ENCODE results near the gene KRTAP10-4. TPM values are rescaled to one million over a fixed set of nuclear protein-coding genes. Genes with fewer than 3 reads are reported as not detected.

KRTAP10-4 gene
- total RNA-seq, 1 experiment from 2014 or later, result not detected

DNA sequence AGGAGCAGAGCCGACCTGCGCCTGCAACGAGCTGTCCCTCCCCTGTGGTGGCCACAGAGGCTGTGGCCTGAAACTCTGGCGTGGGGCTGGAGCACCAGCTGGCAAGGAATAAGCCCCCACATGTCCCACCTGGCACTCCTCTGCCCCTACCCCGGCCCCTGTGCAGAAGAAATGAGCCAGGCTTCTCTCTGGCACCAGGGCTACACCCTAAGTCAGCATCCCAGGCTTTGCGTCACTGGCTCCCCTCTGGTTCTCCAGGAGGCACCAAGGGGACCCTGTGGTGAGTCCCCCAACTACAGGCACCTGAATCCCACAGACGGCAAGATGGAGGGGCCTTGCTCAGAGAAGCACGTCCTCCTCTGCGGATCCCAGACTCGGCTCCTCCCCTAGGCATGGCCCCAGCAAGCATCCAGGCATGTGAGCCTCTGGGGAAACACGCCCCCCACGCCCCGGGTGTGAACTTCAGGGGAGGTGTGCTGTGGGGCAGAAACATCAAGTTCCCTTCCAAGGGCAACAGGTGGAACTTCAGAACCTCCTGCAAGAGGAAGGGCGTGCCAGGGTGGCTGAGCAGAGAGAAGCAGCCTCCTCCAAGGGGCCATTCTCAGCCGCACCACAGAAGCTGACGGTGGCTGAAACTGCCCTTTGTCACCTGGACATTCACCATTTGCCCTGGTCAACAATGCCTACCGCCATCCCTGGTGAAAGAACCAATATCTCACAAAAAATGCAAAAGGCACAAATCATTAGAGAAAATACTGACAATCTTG is 29.8 kb downstream of the KRTAP10-4 start:
- Histone ChIP-seq H3K4me2 (ENCODE audit: low read length) (no peak overlapping the region), H3K9ac (ENCODE audit: low read length) (no peak overlapping the region), H3K27me3 (ENCODE audit: insufficient read depth, low read length) (peaks cover 11% of the 10 kb centered on the region; the same call in 1 of the 2 replicates), H4K20me1 (ENCODE audit: insufficient read depth) (no peaks in the 10 kb centered on the region), H3K79me2 (ENCODE audit: insufficient read depth, low read length) (no peaks in the 10 kb centered on the region), H3K9me2 (ENCODE audit: insufficient read depth) (no peaks in the 10 kb centered on the region), H2AFZ (ENCODE audit: low read depth, low read length, poor library complexity, severe bottlenecking) (no peak overlapping the region), H3K4me1 (ENCODE audit: control insufficient read depth in 1 of 2, insufficient read depth in 2 of 2, low read length in 2 of 2) (no peaks in the 10 kb centered on the region; a peak in 1 of 4 replicates), H3K9me3 (ENCODE audit: control insufficient read depth in 1 of 2, insufficient read depth in 1 of 2, low read depth in 1 of 2, low read length in 2 of 2) (no peaks in the 10 kb centered on the region), H3K36me3 (ENCODE audit: control insufficient read depth in 1 of 2, insufficient read depth in 2 of 2, low read length in 2 of 2) (no peaks in the 10 kb centered on the region), H3K4me3 (replicated peaks in 1 of 2; ENCODE audit: low read depth in 1 of 2, low read length in 2 of 2) (no peak overlapping the region), H3K27ac (ENCODE audit: low read depth, low read length) (no peak overlapping the region)
- POLR2A ChIA-PET, result no interaction called here
- intact Hi-C loops (cut with micrococcal nuclease), result no loop called here
- ATAC-seq (no peak), DNase-seq (ENCODE audit: low read depth, low spot score) (no peak)
- CTCF ChIA-PET, result no interaction called here
- no TSS peak for BruUV-seq (replicated peaks)
- TF ChIP-seq, protein P1, sequence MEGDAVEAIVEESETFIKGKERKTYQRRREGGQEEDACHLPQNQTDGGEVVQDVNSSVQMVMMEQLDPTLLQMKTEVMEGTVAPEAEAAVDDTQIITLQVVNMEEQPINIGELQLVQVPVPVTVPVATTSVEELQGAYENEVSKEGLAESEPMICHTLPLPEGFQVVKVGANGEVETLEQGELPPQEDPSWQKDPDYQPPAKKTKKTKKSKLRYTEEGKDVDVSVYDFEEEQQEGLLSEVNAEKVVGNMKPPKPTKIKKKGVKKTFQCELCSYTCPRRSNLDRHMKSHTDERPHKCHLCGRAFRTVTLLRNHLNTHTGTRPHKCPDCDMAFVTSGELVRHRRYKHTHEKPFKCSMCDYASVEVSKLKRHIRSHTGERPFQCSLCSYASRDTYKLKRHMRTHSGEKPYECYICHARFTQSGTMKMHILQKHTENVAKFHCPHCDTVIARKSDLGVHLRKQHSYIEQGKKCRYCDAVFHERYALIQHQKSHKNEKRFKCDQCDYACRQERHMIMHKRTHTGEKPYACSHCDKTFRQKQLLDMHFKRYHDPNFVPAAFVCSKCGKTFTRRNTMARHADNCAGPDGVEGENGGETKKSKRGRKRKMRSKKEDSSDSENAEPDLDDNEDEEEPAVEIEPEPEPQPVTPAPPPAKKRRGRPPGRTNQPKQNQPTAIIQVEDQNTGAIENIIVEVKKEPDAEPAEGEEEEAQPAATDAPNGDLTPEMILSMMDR (IDR thresholded peaks at IDR 0.05 in 2 of 3, conservative IDR thresholded peaks at IDR 0.05 in 1 of 3; ENCODE audit: borderline replicate concordance in 1 of 3, insufficient read depth in 1 of 3, low read depth in 2 of 3, low read length in 2 of 3), result no peak
- no peak for TF ChIP-seq FOSL1 (IDR thresholded peaks at IDR 0.05; ENCODE audit: low read depth)
- no peak for TF ChIP-seq ZFX (IDR thresholded peaks at IDR 0.05)
- TF ChIP-seq ELF1 (IDR thresholded peaks at IDR 0.05; ENCODE audit: borderline replicate concordance, low read depth), result no peak
- no peak for TF ChIP-seq YY1 (IDR thresholded peaks at IDR 0.05; ENCODE audit: extremely low read depth, insufficient replicate concordance, low read depth, low read length)
- TF ChIP-seq SIN3A (IDR thresholded peaks at IDR 0.05; ENCODE audit: low read depth), result no peak
- TF ChIP-seq, protein P2, sequence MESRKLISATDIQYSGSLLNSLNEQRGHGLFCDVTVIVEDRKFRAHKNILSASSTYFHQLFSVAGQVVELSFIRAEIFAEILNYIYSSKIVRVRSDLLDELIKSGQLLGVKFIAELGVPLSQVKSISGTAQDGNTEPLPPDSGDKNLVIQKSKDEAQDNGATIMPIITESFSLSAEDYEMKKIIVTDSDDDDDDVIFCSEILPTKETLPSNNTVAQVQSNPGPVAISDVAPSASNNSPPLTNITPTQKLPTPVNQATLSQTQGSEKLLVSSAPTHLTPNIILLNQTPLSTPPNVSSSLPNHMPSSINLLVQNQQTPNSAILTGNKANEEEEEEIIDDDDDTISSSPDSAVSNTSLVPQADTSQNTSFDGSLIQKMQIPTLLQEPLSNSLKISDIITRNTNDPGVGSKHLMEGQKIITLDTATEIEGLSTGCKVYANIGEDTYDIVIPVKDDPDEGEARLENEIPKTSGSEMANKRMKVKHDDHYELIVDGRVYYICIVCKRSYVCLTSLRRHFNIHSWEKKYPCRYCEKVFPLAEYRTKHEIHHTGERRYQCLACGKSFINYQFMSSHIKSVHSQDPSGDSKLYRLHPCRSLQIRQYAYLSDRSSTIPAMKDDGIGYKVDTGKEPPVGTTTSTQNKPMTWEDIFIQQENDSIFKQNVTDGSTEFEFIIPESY (IDR thresholded peaks at IDR 0.05; ENCODE audit: extremely low read depth, insufficient replicate concordance, low read length), result no peak
- TF ChIP-seq, protein P3, sequence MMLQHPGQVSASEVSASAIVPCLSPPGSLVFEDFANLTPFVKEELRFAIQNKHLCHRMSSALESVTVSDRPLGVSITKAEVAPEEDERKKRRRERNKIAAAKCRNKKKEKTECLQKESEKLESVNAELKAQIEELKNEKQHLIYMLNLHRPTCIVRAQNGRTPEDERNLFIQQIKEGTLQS (IDR thresholded peaks at IDR 0.05), result no peak
- no peak for TF ChIP-seq POLR2AphosphoS5 (IDR thresholded peaks at IDR 0.05; ENCODE audit: low read depth, low read length)
- no peak for TF ChIP-seq ZNF274 (IDR thresholded peaks at IDR 0.05; ENCODE audit: low read depth, low read length)
- no peak for TF ChIP-seq EGR1 (IDR thresholded peaks at IDR 0.05; ENCODE audit: low read depth)
- TF ChIP-seq JUND (IDR thresholded peaks at IDR 0.05), result no peak
- TF ChIP-seq SP1 (IDR thresholded peaks at IDR 0.05; ENCODE audit: low read depth), result no peak
- TF ChIP-seq EZH2 (IDR thresholded peaks at IDR 0.05), result no peak
- no peak for TF ChIP-seq TCF7L2 (IDR thresholded peaks at IDR 0.05; ENCODE audit: borderline replicate concordance, extremely low read depth, insufficient read depth, insufficient read length)
- TF ChIP-seq, protein P4, sequence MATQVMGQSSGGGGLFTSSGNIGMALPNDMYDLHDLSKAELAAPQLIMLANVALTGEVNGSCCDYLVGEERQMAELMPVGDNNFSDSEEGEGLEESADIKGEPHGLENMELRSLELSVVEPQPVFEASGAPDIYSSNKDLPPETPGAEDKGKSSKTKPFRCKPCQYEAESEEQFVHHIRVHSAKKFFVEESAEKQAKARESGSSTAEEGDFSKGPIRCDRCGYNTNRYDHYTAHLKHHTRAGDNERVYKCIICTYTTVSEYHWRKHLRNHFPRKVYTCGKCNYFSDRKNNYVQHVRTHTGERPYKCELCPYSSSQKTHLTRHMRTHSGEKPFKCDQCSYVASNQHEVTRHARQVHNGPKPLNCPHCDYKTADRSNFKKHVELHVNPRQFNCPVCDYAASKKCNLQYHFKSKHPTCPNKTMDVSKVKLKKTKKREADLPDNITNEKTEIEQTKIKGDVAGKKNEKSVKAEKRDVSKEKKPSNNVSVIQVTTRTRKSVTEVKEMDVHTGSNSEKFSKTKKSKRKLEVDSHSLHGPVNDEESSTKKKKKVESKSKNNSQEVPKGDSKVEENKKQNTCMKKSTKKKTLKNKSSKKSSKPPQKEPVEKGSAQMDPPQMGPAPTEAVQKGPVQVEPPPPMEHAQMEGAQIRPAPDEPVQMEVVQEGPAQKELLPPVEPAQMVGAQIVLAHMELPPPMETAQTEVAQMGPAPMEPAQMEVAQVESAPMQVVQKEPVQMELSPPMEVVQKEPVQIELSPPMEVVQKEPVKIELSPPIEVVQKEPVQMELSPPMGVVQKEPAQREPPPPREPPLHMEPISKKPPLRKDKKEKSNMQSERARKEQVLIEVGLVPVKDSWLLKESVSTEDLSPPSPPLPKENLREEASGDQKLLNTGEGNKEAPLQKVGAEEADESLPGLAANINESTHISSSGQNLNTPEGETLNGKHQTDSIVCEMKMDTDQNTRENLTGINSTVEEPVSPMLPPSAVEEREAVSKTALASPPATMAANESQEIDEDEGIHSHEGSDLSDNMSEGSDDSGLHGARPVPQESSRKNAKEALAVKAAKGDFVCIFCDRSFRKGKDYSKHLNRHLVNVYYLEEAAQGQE (IDR thresholded peaks at IDR 0.05; ENCODE audit: low read depth), result no peak
- RAD21 ChIA-PET (ENCODE audit: low non-redundant PET in 1 of 2, low total read pairs in 2 of 2, uncharacterized antibody in 2 of 2, unreplicated experiment in 2 of 2), result no interaction called here
